ENCODE measurements around the gene TSSK1B.

DNA sequence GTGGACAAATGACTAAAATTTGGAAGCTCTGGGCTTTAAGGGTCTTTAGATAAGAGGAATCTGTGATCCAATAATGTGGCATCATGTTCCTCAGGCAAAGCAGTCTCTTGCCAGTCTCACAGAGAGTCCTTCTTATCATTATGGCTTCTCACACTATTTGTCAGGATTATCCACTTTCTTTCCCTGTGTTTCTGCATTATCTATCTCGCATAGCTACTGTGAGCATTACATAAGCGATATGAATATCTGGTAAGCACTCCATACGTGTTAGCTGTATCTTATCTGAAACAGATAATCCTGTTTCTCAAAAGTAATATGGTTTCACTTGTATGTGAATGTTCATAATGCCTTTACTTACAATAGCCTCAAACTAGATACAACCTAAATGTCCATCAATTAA, 43.9 kb upstream of the TSSK1B start:
- TF ChIP-seq GATA2 (IDR thresholded peaks at IDR 0.05; ENCODE audit: low read depth, low read length) (no peak), GATA3 (IDR thresholded peaks at IDR 0.05; ENCODE audit: low read depth, low read length) (no peak)

Data from SH-SY5Y (cell line).